Thoracic aorta (tissue), 2 donors: ENCODE results near the gene MAPKAPK3. TPM values are rescaled to one million over a fixed set of nuclear protein-coding genes. Genes with fewer than 3 reads are reported as not detected.

Source experiments
- ATAC-seq: fragments of 150-250 bp; one replicate; pipeline ENCODE4 v1.8.0; 2017; ENCODE audit warnings: low read depth; ENCODE audit not compliant: insufficient number of reproducible peaks, low FRiP score
- DNase-seq: peaks from one replicate; pipeline ENCODE4 v3.0.0-alpha.2; 2020; ENCODE audit warnings: low spot score
- H3K27ac ChIP-seq, 2 donors: fragments of 200-600 bp; sonication (generic); 1 replicate in 1 of 2; 2 replicates in 1 of 2; pipeline ENCODE4 v1.5.1; 2016; ENCODE audit warnings: mild to moderate bottlenecking in 2 of 2, moderate library complexity in 2 of 2
- H3K27me3 ChIP-seq: fragments of 200-600 bp; sonication (generic); replicated peaks from 2 replicates; pipeline ENCODE4 v1.6.0; 2016; ENCODE audit warnings: mild to moderate bottlenecking; ENCODE audit not compliant: insufficient read depth
- H3K36me3 ChIP-seq: fragments of 200-600 bp; sonication (generic); one replicate; pipeline ENCODE4 v1.5.1; 2016
- H3K4me1 ChIP-seq, 2 donors: fragments of 200-600 bp; sonication (generic); 1 replicate in 1 of 2; 2 replicates in 1 of 2; pipeline versions ENCODE4 v1.5.1 to v1.6.0; 2016; ENCODE audit warnings: low read depth in 2 of 2, mild to moderate bottlenecking in 1 of 2; ENCODE audit not compliant: control insufficient read depth in 1 of 2
- H3K4me3 ChIP-seq: fragments of 200-600 bp; sonication (generic); 2 replicates; pipeline ENCODE4 v1.5.1; 2016; ENCODE audit warnings: mild to moderate bottlenecking
- H3K9me3 ChIP-seq: fragments of 200-600 bp; sonication (generic); 2 replicates; pipeline ENCODE4 v1.5.1; 2016
- total RNA-seq, 2 donors: library from RNA; depleted of rRNA; stranded (reverse); fragments of >200 nt; gene quantifications; one replicate each; pipeline versions ENCODE4 v1.1.0 to v1.2.3, GENCODE V29; 2016
- TF ChIP-seq, protein P1 (sequence below): fragments of 200-600 bp; sonication (generic); IDR thresholded peaks from one replicate; pipeline ENCODE4 v1.5.1; 2019; ENCODE audit warnings: antibody characterized with exemption

The MAPKAPK3 gene
- total RNA-seq, 2 donors from 2014 or later, result 20.6 to 31.1 TPM

DNA sequence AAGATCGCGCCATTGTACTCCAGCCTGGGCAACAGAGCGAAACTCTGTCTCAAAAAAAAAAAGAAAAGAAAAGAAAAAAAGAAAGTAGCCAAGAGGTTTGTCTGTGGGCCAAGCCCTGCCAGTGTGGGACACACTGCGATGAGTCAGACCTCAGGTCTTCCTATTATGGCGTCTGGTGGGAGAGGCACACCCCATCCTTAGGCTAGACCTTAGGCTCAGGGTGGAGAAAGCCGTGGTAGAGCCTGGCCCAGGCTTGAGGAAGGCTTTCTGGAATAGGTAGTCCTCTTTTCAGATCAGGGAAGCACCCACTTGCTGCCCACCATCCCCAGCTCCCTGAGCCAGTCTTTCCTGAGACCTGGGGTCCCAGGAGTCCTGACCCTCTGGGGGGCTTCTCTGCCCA lies 41.6 kb upstream of the MAPKAPK3 start:
- no peak for ATAC-seq
- Histone ChIP-seq H3K4me3 (no peak overlapping the region), H3K9me3 (no peaks in the 10 kb centered on the region), H3K27ac (no peak overlapping the region), H3K27me3 (no peaks in the 10 kb centered on the region), H3K4me1 (peaks cover 0 to 15% of the 10 kb centered on the region in 2 donors), H3K36me3 (peaks cover 17% of the 10 kb centered on the region)
- TF ChIP-seq, protein P1, sequence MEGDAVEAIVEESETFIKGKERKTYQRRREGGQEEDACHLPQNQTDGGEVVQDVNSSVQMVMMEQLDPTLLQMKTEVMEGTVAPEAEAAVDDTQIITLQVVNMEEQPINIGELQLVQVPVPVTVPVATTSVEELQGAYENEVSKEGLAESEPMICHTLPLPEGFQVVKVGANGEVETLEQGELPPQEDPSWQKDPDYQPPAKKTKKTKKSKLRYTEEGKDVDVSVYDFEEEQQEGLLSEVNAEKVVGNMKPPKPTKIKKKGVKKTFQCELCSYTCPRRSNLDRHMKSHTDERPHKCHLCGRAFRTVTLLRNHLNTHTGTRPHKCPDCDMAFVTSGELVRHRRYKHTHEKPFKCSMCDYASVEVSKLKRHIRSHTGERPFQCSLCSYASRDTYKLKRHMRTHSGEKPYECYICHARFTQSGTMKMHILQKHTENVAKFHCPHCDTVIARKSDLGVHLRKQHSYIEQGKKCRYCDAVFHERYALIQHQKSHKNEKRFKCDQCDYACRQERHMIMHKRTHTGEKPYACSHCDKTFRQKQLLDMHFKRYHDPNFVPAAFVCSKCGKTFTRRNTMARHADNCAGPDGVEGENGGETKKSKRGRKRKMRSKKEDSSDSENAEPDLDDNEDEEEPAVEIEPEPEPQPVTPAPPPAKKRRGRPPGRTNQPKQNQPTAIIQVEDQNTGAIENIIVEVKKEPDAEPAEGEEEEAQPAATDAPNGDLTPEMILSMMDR, result no peak
- DNase-seq, result no peak

DNA sequence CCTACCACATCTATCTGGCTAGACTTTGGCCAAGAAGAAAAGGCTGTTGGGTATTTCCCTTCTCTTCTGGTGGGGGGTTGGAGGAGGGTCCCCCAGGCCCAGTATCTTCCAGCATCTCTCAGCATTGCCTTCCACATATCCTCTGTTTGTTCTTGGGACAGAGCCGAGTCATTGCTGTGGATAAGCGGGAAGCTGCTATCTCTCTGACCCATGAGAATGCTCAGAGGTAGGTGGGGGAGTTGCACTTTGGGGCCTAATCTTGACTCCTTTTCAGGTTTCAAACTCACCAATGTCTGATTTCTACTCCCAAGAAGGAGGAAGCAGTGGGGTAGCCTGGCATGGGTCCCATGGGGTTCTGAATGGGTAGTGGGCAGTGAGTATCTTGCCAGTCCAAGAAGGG lies 39.6 kb upstream of the MAPKAPK3 start:
- peaks cover 17% of the 10 kb centered on the region for H3K36me3 ChIP-seq
- DNase-seq, result no peak
- no peak overlapping the region for H3K27ac ChIP-seq
- no peak overlapping the region for H3K4me3 ChIP-seq
- ATAC-seq, result no peak
- TF ChIP-seq, protein P1, result no peak
- peaks cover 8 to 18% of the 10 kb centered on the region in 2 donors for H3K4me1 ChIP-seq
- H3K27me3 ChIP-seq, result no peaks in the 10 kb centered on the region
- no peaks in the 10 kb centered on the region for H3K9me3 ChIP-seq

DNA sequence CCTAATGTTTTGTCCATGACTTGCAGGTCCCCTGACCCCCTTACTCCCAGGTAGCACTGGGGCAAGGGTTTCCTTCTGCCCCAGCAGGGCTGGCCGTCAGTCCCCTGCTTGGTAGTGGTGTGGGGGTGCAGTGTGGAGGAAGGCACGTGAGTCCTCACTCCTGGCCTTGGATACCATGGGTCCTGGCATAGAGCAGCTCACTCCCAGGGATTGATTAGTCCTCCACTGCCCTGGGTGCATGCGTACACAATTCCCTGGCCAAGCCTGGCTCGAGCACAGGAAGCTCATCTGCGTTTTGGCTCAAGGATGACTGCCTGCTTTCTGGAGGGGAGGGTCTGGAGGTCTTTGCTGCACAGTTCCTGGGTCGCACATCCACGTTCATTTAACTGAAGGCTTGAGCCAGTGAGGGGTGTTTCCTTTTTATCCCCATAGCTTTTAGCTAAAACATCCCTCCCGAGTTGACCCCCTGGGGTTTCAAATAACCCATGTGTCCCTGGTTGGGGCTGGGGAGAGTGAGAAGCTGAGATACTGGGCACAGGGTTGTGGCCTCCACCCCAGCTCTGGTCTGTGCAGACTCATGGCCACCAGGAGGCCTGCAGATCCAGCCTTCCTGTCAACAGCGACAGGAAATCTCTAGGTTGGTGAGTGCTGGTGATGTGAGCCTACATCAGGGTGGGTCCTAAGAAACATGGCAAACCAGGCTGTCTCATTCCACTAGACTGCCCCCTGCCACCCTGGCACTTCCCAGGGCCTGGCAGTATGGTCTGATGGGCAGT lies 36.1 kb upstream of the MAPKAPK3 start:
- TF ChIP-seq, protein P1, result no peak
- H3K4me3 ChIP-seq, result no peak overlapping the region
- H3K27ac ChIP-seq, result peak overlapping the region; percentile 30 to 52
- no peaks in the 10 kb centered on the region for H3K27me3 ChIP-seq
- H3K4me1 ChIP-seq, result peaks cover 12 to 30% of the 10 kb centered on the region in 2 donors
- DNase-seq (no peak), ATAC-seq (no peak)
- peaks cover 17% of the 10 kb centered on the region for H3K36me3 ChIP-seq
- H3K9me3 ChIP-seq, result no peaks in the 10 kb centered on the region

DNA sequence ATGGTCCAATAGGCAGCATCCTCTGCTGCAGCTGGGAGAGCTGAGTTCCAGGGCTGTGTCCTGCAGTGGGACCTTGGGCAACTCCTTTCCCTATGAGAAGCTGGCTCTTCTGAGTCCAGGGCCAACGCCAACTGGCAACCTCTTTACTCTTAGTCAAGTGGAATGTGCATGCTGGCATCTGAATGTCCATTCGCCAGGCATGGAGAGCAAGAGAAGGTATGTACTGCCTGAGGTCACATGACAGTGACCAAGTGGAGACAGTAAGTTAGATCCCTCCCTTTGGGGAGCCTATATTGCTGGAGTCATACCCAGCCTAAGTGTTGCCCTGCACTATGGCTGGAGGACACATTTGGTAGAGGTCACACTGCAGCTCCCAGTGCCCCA lies 35.5 kb upstream of the MAPKAPK3 start:
- ATAC-seq (no peak), DNase-seq (no peak)
- H3K36me3 ChIP-seq, result peaks cover 17% of the 10 kb centered on the region
- no peaks in the 10 kb centered on the region for H3K27me3 ChIP-seq
- TF ChIP-seq, protein P1, result no peak
- no peaks in the 10 kb centered on the region for H3K9me3 ChIP-seq
- H3K4me1 ChIP-seq, result peaks cover 12 to 30% of the 10 kb centered on the region in 2 donors
- peak overlapping the region; percentile 33 to 52 for H3K27ac ChIP-seq
- H3K4me3 ChIP-seq, result no peak overlapping the region

DNA sequence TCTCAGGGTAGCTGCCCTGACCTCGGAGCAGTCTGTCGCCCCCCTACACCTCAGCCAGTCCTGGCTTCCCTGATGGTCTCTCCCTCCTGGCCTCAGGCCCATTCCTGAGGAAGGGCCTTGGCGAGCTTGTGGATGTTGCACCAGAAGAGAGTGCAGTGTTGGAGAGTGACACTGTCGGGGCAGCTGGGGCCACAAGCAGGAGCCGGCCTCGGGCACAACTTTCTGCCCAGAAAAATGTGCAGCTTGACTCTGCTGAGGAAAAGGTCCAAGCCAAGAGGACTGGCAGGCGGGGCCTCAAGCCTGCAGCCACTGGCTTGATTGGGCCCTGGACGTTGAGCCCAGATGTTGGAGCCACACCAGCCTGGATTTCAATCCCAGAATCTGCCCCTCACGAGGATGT lies 34.9 kb upstream of the MAPKAPK3 start:
- Histone ChIP-seq H3K9me3 (no peaks in the 10 kb centered on the region), H3K27ac (peak overlapping the region; percentile 52 to 63), H3K27me3 (no peaks in the 10 kb centered on the region), H3K4me3 (no peak overlapping the region), H3K36me3 (peaks cover 17% of the 10 kb centered on the region), H3K4me1 (peaks cover 12 to 35% of the 10 kb centered on the region in 2 donors)
- ATAC-seq, result no peak
- TF ChIP-seq, protein P1, result no peak
- DNase-seq, result no peak
